Measurements from ENCODE around the gene VSTM4.

The VSTM4 gene

DNA sequence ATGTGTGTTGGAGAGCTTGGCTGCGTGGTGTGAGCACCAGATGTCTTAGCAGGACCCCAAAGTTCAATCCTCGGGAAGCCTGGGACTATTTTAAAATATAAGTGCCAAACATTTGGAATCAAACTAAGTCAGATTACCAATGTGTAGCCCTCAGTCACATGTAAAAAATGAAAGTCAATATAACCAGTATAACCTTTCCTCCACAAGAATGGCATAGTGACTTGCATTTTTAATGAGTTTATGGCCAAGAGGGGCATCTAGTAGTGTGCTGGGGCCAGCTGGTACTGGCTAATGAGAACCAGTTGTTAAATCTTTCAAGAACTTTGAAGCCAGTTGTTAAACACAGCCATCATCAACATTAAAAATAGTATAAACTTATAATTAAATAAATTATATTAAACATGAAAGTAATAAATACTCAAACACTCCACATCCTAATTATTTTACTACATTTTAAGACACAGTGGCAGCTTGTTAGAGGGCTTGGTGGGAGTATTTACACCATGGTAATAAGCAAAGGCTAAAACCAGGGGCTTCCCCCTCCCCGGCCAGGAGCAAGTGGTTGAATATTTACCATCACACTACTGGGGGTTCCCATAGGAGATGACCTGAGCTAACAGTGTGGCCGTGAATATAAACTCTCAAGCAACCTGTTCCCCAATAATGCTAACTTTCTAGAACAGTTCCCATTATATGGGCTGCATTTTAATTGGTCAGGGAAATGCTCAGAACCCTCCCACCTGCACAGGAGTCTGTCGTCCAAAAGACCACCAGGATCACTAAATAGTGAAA is 26.4 kb upstream of the VSTM4 start:
- DNase-seq: no peak

DNA sequence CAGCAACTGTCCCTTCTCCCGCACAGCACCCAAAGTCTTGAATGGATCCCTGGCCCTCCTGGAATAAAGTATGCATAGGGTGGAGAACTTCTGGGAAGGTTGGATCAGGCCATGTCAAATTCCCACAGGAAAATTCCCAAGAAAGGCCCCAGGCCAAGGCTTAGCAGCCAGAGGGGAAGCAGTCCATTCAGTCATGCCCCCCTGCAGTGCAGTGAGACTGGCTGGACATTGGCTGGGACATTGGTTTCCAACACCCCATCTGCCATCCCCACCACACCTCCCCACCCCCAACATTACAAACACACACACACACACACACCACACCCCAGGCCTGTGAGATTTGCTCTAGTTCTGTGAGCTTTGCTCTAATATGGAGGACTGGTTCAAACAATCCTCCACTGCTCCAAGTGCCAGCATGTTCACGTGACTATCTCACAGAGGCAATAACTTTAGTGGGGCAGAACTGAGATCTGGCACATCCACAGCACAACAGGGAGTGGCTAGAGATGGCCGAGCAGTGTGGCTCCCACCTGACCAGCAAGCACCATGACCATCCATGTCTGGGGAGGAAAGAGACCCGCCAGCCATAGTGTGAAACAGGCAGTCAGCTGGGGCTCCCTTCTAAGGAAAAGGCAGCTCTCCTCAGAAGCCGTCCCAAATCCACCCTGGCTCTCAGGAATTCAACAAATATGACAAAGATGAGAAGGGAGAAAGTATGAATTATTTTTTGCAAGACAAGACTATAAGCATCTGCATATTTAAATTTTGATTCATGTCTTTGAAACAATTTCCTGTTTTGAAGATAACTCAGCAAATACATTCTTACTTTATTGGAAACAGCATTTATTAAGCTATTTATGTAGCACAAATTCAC is 25.2 kb upstream of the VSTM4 start:
- DNase-seq: no peak

DNA sequence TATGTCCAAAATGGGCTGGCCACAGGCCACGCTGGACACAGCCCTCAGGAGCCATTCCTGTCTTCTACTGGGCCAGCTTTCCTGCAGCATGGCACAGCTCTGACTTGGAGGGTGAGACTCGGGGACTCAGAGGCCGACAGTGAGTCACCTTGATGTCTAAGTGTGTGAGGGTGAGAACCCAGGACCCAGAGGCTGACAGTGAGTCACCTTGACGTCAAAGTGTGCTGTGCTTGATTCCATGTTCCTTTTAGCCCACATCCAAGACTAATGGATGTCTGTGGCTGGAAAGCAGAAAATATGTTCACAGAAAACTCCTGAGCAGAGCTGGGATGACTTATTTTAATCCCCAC is 24.5 kb upstream of the VSTM4 start:
- no peak for DNase-seq

DNA sequence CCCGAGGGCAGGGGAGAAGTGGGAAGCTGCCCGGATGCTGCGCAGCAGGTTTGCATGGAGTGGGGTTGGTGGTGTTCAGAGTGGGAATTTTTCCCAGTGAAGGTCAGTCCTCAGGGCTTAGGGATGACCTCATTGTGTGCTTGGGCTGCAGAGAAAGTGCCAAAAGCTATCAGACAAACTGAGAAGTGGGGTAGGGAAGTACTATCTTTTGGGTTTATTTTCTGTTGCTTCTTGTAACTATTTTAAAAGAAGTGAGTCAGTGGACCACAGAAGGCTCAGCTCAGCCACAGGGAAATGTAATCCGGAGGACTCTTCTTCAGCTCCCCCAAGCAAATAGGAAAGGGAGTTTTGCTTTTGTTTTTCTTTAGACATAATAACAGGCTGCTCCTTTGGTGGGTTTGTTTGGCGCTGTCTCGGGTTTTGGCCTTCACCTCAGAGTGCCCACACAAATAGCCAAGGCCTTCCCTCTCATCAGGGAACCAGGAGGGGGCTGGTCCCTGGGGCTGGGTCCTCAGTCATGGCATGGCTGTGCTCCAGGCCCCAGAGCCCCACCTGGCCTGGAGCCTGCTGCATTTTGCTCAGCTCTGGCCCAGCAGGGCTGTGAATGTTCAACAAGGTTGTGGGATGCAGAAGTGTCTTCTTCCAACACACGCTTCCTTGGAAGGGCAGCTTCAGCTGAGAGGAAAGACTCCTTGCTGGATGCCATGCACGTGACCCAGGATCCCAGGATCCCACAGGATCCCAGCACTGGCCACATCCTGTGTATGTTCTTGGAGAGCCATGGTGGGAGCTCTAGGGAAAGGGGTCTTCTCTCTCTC is 23.9 kb upstream of the VSTM4 start:
- DNase-seq: no peak

DNA sequence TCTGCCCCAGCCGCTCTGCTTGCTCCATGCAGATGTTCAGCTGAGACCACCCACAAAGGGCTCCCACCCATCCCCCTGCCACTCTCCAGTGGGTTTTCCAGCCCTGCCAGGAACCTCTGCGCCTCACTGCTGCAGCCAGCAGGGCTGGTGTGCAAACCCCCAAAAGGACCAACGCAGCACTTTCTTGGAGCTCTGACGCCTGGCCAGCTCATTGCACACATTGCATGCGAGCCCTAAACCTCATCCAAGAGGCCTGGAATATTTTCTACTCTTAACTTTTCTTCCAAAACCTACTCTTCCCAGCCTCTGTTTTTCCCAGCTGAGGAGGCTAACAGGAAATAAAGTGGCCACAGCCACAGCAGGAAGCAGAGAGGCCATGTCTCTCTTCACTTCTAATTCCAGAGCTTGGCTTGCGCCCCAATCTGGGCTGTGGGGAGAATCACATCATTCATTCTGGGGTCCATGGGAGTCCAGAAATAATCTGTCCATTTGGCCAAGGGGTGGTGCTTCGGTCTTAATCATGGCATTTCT is 23.1 kb upstream of the VSTM4 start:
- DNase-seq: no peak

DNA sequence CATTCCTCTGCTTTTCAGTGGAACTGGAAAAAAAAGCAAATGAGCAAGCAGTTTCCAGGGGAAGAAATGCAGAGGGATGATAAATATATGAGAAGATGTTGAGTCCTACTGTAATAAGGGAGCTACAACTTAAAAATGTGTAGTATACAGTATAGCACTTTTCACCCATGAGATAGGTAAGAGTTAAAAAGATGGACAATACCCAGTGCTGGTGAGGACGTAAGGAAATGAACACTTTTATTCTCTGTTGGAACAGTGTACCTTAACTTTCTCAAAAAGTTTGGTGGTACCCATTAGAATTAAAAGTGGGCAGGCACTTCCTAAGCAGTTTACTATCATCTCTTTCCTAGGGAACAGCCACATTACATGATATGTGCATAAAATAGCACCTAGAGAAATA is 21.2 kb upstream of the VSTM4 start:
- no peak for DNase-seq

DNA sequence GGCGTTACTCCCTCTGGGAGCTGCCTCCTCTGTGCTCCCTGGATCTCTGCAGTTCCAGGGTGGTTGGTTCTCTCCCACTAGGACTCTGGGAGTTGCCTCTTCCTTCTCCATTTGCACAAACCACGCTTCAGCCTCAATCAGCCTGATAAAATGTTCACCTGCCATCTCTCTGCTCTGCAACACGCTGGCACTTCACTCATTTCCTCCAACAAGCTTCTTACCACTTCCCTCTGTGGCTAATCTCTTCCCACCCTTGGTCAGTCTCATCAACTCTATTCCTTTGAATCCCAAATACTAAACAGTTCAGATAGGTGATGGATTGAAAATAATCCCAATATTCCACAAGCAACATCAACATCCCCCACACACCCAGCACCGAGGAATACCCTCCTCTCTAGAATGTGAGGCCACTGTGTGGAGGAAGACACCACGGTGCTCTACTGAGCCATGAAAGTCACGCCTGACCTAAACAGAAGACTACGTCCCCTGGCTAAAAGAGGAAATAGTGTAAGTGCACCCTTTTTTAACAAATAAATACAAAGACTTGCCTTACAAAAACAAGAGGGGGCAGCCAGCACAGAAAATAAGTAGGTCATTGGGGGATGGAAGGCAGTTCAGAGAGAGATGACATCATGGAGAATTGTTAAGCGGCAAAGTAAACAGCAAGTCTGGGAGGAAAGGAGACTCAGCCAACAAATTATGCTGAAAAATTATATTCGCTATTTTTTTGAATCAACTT is 20.4 kb upstream of the VSTM4 start:
- no peak for DNase-seq

DNA sequence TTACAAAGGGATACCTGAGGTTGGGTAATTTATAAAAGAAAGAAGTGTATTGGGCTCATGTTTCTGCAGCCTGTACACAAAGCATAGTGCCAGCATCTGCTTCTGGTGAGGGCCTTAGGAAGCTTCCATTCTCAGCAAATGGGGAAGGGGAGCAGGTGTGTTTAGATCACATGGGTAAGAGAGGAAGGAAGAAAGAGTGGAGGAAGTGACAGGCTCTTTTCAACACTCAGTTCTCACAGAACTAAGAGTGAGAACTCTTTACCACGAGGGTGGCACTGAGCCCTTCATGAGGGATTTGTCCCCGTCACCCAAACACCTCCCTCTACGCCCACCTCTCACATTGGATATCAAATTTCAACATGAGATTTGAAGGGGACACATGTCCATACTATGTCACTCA is 19.0 kb upstream of the VSTM4 start:
- no peak for DNase-seq

DNA sequence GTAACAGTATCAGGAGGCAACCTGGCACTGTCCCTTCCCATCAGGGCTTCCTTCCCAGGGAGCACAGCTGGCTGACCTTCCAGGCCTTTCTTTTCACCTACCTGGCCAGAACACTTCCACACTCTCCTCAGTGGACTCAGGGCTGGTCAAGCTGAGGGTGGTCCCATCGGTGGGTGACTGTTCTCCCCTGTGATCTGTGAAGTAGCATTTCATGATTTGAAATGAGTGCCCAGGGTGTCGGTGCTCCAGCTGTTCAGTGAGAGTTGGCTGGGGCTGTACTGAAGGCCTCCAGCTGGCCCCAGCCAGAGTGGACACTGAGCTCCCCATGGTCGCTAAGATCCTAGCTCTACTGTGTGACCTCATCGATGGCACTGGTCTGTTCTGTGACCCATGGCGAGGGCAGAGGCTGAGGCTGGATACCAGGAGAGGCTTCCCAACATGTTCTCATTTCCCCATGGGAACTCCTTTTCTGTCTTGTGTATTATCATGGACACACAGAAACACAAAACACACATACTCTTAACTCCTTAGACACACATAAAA is 18.5 kb upstream of the VSTM4 start, which contains the start of gene FAM170B:
FAM170B (minus strand) TSS at position 316 of the 543 bp plus-strand sequence; CDS start at position 213, 103 bp downstream.
- no peak for DNase-seq

DNA sequence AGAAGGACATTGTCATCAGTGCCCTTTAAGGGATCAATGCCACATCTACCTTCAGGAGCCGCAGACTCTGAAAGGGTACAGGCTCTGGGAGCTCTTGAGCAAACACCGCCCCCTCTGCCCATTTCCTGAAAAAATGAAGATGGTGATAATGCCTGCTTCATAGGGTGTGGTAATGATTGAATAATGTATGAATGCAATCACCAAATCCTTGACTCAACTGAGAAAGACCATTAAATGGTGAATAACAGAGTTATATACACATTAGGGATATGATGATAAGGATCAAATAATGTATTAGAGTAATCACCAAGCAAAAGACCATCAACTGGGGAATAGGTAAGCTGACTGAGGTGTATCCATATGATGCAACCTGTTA is 17.0 kb upstream of the VSTM4 start:
- no peak for DNase-seq

DNA sequence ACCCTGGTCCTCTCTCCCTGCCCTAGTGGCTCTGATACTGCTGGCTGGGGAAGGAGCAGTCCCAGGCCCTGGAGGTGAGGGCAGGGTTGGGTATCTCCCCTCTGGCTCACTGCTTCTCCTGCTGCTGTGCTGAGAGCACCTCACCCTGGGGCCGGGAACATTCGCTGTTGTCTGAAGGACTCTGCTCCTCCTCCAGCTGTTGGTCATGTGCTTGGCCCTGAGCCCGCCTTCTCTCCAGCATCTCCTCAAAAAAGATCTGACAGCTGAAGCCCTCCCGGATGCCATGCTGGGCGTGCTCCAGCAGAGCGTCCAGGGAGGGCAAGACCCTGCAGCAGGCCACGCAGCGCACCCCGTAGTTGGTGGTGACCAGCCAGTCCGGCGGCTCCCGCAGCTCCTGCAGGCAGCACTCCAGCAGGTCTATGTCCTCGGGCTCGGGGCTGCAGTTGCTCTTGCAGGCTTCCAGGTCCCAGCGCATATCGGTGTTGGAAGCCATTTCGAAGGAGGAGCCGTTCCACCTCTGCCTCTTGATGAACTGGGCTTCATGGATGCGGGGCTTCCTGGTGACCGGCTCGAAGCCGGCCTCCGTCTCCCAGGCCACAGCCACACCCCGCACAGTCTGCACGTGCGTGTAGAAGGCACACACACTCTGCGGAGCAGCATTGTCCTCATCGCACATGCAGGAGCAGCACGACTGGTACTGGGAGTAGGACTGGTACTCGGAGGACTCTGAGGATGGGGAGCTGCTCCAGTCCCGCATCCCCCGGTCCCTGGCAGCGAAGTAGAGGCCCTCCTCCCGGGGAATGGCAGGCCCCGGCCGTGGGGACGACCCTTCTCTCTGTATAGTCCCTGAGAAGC is 16.4 kb upstream of the VSTM4 start:
- DNase-seq: no peak

DNA sequence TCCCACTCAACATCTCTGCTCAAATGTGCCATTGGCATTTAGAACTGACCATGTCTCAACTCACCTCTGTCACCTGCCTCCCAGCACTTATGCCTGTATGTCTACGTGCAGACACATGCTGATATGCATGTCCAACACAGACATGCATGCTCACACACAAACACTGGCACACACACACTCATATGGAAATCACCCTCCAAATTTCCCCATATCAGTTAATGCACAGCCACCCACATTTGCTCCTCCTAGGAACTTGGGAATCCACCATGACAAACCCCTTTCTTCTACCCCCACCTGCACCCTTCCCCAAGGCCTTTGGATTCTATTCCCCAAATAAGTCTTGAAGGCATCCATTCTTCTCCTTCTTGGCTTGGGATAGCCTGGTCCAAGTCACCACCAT is 14.1 kb upstream of the VSTM4 start:
- no peak for DNase-seq

DNA sequence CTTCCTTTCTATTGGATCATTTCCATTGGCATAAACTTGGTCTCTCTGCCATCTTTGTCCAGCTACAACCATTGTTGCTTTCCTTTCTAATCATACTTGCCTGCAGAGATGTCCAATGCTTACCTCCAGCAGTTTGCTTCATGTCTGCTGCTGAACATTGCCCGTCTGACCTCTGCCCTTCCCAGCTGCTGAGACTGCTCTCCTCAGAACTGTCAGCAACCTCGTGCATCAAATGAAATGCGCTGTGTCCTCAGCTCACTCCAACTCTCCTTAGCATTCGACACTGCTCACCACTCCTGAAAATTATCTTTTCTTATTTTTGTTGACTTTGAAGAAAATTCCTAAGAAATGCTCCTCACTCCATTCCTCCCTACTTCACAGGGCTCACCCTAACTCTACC is 13.5 kb upstream of the VSTM4 start:
- no peak for DNase-seq

DNA sequence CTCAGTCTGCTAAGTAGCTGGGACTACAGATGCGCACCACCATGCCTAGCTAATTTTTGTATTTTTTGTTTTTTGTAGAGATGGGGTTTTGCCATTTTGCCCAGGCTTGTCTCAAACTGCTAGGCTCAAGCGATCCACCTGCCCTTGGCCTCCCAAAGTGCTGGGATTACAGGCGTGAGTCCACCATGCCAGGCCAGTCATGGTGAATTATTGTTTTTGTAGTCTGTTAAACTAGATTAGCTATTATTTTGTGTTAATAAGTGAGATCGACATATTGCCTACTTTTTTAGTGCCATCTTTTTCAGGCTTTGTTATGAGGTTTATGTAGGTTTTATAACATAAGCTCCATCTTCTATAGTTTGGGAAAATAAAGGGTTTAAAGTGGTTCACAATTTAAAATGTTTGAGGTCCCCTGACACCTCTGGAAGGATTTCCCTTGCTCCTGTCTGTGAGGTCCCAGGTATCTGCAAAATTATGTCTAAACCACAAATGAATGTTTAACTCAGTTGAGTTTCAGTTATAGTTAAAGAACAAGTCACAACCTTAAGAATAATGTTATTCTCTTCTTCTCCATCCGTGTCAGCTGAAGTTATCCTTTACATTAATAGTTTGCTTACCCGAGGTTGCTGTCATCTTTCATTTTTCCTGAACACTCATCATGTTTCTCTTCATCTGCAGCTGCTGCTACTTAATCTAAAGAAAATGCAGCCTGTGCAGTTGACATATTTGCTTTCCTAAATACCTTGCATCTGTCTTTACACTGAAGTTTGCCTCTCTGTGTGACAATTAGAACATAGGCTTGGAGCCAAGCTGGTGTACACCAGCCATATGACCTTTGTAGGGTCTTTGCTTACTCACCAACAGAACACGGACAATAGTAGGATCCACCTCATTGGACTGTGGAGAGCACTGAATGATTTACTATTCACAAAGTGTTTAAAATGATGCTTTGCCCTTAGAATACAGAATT is 8.9 kb upstream of the VSTM4 start:
- no peak for DNase-seq

DNA sequence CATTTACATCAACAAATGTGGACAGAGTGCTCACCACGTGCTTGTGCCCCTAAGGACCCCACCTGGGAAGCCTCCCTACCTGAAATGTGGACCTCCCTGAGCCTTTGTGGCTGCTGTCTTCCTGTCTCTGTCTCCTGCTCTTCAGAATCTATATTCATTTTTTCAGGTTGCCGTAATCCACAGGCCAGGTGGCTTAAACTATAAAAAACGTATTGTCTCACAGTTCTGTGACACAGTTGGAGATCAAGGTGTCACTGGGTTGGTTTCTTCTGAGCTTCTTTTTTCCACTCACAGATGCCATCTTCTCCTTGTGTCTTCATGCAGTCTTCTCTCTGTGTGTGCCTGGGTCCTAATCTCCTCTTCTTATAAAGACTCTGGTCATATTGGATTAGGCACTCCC is 5.6 kb upstream of the VSTM4 start:
- DNase-seq: no peak

DNA sequence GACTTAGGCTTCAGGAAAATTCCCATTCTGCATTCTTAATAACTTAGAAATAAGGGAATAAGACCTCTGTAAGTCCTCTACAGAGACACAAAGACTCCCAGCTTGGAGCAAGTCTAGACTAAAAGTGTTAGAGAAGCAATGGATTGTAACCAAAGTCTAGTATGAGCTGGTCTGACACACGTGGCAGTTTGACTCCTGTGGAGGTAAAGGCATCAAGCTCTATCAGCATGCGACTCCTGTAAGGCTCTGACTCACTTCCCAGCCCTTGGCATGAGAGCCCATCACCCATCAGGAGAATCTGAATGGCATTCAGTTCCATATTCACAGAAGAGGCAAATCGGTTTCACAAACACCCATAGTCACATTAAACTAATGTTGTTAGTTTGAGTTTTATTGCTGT is 4.4 kb upstream of the VSTM4 start:
- DNase-seq: no peak

DNA sequence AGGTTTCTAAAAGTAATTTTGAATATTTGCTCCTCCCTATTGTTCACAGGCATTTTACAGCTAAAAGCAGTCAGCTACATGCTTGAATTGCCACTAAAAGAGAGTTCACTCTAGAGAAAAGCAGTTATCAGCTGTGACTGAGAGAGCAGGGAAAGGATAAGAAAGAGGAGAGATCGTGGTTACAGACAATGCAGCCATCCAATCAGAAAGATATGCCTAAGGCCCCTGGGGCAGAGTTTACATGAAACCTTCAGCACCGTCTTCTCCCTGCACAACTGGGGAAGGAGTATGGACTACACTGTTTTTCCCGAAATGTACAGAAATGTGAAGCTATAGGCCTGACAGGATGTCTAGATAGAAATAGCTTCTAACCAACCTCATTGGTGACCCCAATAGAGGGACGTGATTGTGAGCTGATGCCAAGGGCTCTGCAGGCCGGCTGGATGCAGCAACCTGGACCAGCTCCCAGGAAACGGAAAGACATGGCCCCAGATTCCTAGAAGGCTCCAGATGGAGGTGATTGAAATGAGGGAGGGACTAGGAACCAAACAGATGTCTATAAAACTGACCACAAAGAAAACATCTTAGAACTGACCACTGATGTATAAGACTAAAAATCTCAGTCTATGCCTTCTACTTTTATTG is 3.2 kb upstream of the VSTM4 start:
- DNase-seq: no peak

DNA sequence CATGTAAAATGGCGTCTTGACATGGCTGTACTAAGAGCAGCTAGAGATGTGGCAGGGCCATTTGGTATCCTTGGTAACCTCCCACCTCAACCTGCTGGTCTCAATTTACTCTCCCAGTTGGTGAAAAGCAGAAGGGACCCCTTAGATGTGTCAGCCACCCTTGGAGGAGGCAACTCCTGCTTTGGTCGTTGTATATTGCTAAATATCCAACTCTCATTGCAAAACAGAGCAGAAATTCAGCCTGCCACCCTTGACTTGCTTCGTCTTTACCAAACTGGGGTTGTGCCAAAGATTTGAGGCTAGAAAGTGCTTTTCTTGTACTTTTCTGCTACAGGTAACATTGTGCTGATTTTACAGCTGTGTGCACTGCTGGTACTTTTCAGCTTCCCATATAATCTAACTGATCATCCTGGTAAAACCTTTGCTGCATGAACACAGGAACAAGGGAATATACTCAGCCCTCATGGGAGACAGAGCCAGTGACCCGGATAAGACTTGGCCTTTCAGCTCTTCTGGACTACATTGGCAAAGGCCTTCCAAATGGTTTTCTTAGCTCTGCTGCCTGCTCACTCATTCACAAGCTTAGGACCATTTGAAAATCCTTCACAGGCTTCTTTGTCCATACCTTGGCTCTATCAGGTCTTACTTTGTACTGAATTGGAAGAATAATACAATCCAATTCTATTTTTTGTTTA is 2.2 kb upstream of the VSTM4 start:
- no peak for DNase-seq
